Fibroblast of lung (primary cell): ENCODE results near the gene PHGDH.

Source experiments
- EZH2 ChIP-seq: IDR thresholded peaks from 2 replicates; pipeline ENCODE4 v1.5.1; 2012; ENCODE audit warnings: low read length, control low read depth, mild to moderate bottlenecking; ENCODE audit errors: missing control alignments
- TF ChIP-seq, protein P1 (sequence below), 2 donors: IDR thresholded peaks in 1 of 2; conservative IDR thresholded peaks in 1 of 2; 1 replicate in 1 of 2; 2 replicates in 1 of 2; pipeline ENCODE4 v1.5.1; 2011 to 2012; ENCODE audit warnings: low read length in 2 of 2, control low read depth in 1 of 2, inconsistent platforms in 1 of 2, low read depth in 1 of 2, mild to moderate bottlenecking in 1 of 2

DNA sequence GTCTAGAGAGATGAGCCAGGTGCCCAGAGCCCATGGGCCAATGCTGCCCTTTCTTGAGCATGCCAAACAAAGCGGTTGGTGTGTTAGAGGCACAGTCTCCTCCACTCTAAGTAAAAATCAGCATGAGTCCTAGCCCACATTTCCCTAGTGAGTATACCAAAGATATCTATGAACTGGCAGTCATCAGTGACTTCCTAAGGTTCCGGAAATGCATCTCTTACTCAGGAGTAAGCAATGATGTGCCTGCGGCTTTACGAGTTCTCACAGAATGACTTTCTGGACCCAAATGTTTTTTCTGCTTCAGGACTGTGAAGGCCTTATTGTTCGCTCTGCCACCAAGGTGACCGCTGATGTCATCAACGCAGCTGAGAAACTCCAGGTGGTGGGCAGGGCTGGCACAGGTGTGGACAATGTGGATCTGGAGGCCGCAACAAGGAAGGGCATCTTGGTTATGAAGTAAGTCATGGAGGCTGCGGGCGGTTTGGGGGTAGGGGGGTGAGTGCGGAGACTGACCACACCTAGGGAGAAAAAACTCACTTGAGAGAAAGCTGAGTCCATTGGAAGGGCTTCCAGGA lies 9.2 kb downstream of the PHGDH start:
- TF ChIP-seq, protein P1, sequence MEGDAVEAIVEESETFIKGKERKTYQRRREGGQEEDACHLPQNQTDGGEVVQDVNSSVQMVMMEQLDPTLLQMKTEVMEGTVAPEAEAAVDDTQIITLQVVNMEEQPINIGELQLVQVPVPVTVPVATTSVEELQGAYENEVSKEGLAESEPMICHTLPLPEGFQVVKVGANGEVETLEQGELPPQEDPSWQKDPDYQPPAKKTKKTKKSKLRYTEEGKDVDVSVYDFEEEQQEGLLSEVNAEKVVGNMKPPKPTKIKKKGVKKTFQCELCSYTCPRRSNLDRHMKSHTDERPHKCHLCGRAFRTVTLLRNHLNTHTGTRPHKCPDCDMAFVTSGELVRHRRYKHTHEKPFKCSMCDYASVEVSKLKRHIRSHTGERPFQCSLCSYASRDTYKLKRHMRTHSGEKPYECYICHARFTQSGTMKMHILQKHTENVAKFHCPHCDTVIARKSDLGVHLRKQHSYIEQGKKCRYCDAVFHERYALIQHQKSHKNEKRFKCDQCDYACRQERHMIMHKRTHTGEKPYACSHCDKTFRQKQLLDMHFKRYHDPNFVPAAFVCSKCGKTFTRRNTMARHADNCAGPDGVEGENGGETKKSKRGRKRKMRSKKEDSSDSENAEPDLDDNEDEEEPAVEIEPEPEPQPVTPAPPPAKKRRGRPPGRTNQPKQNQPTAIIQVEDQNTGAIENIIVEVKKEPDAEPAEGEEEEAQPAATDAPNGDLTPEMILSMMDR (conservative IDR thresholded peaks at IDR 0.05 in 1 of 2, IDR thresholded peaks at IDR 0.05 in 1 of 2; ENCODE audit: low read depth in 1 of 2, low read length in 2 of 2), result no peak
- TF ChIP-seq EZH2, result no peak
